H1 (cell line): Measurements from ENCODE around the gene HES7. TPM values are rescaled to one million over a fixed set of nuclear protein-coding genes. Genes with fewer than 3 reads are reported as not detected.

Experiments
- BACH1 ChIP-seq: IDR thresholded peaks from 2 replicates; pipeline ENCODE4 v1.6.1; 2012; ENCODE audit warnings: low read length, improper control_type of control experiment
- BRCA1 ChIP-seq: IDR thresholded peaks from 2 replicates; pipeline ENCODE4 v1.6.1; 2012; ENCODE audit warnings: low read depth, low read length, improper control_type of control experiment
- CEBPB ChIP-seq: IDR thresholded peaks from 2 replicates; pipeline ENCODE4 v1.6.1; 2012; ENCODE audit warnings: low read depth, low read length
- CREB1 ChIP-seq: IDR thresholded peaks from 2 replicates; pipeline ENCODE4 v1.6.1; 2012; ENCODE audit warnings: inconsistent platforms
- CTBP2 ChIP-seq: IDR thresholded peaks from 2 replicates; pipeline ENCODE4 v1.7.0; 2011; ENCODE audit warnings: borderline replicate concordance, mild to moderate bottlenecking, moderate library complexity, mixed read lengths, low read length; ENCODE audit not compliant: insufficient read depth, insufficient read length
- EP300 ChIP-seq, 2 experiments: IDR thresholded peaks; 1 replicate in 1 of 2; 2 replicates in 1 of 2; pipeline ENCODE4 v1.6.1; 2011 to 2012; ENCODE audit warnings: low read depth in 2 of 2, low read length in 2 of 2, mild to moderate bottlenecking in 2 of 2, borderline replicate concordance in 1 of 2, inconsistent platforms in 1 of 2, moderate library complexity in 1 of 2
- GTF2F1 ChIP-seq: IDR thresholded peaks from 2 replicates; pipeline ENCODE4 v1.6.1; 2012; ENCODE audit warnings: low read depth, low read length, improper control_type of control experiment, borderline replicate concordance
- JUN ChIP-seq: IDR thresholded peaks from 2 replicates; pipeline ENCODE4 v1.6.1; 2011; ENCODE audit warnings: low read depth, mild to moderate bottlenecking, improper control_type of control experiment, low read length
- KDM1A ChIP-seq: fragments of 200-600, 300-600 bp; sonication (generic); IDR thresholded peaks from 2 replicates; pipeline ENCODE4 v1.7.1; 2016; ENCODE audit warnings: mild to moderate bottlenecking, low read length, borderline replicate concordance
- KDM4A ChIP-seq: IDR thresholded peaks from one replicate; pipeline ENCODE4 v1.7.1; 2012; ENCODE audit warnings: low read depth, mild to moderate bottlenecking, moderate library complexity, low read length, inconsistent platforms; ENCODE audit not compliant: severe bottlenecking
- NRF1 ChIP-seq: IDR thresholded peaks from 2 replicates; pipeline ENCODE4 v1.6.1; 2011; ENCODE audit warnings: mild to moderate bottlenecking, low read depth, low read length, improper control_type of control experiment
- PHF8 ChIP-seq: fragments of 200-600 bp; sonication (generic); conservative IDR thresholded peaks from 2 replicates; pipeline ENCODE4 v1.7.1; 2012; ENCODE audit warnings: low read depth, mild to moderate bottlenecking, inconsistent platforms, low read length, moderate library complexity
- POLR2AphosphoS5 ChIP-seq: IDR thresholded peaks from 2 replicates; pipeline ENCODE4 v1.6.1; 2011; ENCODE audit warnings: low read depth, low read length
- POU5F1 ChIP-seq: IDR thresholded peaks from 2 replicates; pipeline ENCODE4 v1.6.1; 2011; ENCODE audit warnings: low read depth, mild to moderate bottlenecking, low read length, moderate library complexity
- RXRA ChIP-seq: IDR thresholded peaks from 2 replicates; pipeline ENCODE4 v1.6.1; 2011; ENCODE audit warnings: low read depth, mild to moderate bottlenecking, low read length, moderate library complexity; ENCODE audit not compliant: insufficient read depth
- SAP30 ChIP-seq: fragments of 300-600 bp; sonication (generic); IDR thresholded peaks from 2 replicates; pipeline ENCODE4 v1.7.1; 2012; ENCODE audit warnings: low read length, moderate library complexity, mild to moderate bottlenecking, inconsistent platforms; ENCODE audit not compliant: insufficient read depth, insufficient replicate concordance
- SIRT6 ChIP-seq: IDR thresholded peaks from one replicate; pipeline ENCODE4 v1.7.1; 2012; ENCODE audit warnings: low read length, inconsistent platforms
- SIX5 ChIP-seq: IDR thresholded peaks from 2 replicates; pipeline ENCODE4 v1.6.1; 2011; ENCODE audit warnings: mild to moderate bottlenecking, low read depth, low read length
- SP4 ChIP-seq: IDR thresholded peaks from 2 replicates; pipeline ENCODE4 v1.6.1; 2012; ENCODE audit warnings: low read length, inconsistent platforms
- TBP ChIP-seq: IDR thresholded peaks from 2 replicates; pipeline ENCODE4 v1.6.1; 2011; ENCODE audit warnings: low read depth, low read length, improper control_type of control experiment
- YY1 ChIP-seq: IDR thresholded peaks from 2 replicates; pipeline ENCODE4 v1.6.1; 2011; ENCODE audit warnings: low read depth, mild to moderate bottlenecking, low read length
- ZNF274 ChIP-seq: IDR thresholded peaks from 2 replicates; pipeline ENCODE4 v1.7.0; 2012; ENCODE audit warnings: low read length, borderline replicate concordance; ENCODE audit errors: extremely low read depth
- polyA plus RNA-seq, 7 experiments: library from polyadenylated mRNA; depleted of rRNA in 3 of 7; stranded (reverse) in 5 of 7; unstranded in 2 of 7; fragments of >200 nt in 5 of 7; fragments of 200-250 nt in 2 of 7; gene quantifications; 1 replicate in 5 of 7; 2 replicates in 1 of 7; 4 replicates in 1 of 7; pipeline versions ENCODE4 v1.2.1 to v1.2.3, GENCODE V29; 2011 to 2013; ENCODE audit warnings: missing spikeins in 2 of 7, mixed read lengths in 2 of 7
- total RNA-seq: library from RNA; stranded (reverse); fragmentation: NEBNext Ultra II Directional; extraction: Animal tissue kit (Norgen Biotek cat#: 25700); gene quantifications from 2 replicates; pipeline ENCODE4 v1.2.1, GENCODE V29; 2021

HES7 gene
- total and polyA plus RNA-seq, 2 of the 8 experiments (the other 6 are each of a cell fraction or from before 2014, with no cell fraction given), result 0.20 to 0.32 TPM

GRCh38 chr17:8118769-8119580 lies 4.9 kb downstream of the HES7 start (continued):
- TF ChIP-seq CTBP2 (peak; percentile 70), JUN (no peak), EP300 (IDR thresholded peaks at IDR 0.05; ENCODE audit: borderline replicate concordance in 1 of 2, low read depth in 2 of 2, low read length in 2 of 2) (0 out of 3 replicates have a peak, but pooled peaks of 1 of the 2 experiments have one; percentile 19), BACH1 (0 out of 2 replicates have a peak, but pooled peaks have one; percentile 18), SIX5 (no peak), RXRA (no peak), TBP (peak; percentile 100), POU5F1 (0 out of 2 replicates have a peak, but pooled peaks have one; percentile 4), BRCA1 (no peak), NRF1 (peak; percentile 25; the same call in 1 of the 2 replicates), YY1 (no peak), KDM1A (no peak), PHF8 (no peak; the same call in 1 of the 2 replicates), CEBPB (peak; percentile 72; the same call in 1 of the 2 replicates), KDM4A (no peak), SAP30 (no peak), SIRT6 (no peak), GTF2F1 (no peak), SP4 (peak; percentile 20; the same call in 1 of the 2 replicates), POLR2AphosphoS5 (no peak), ZNF274 (no peak), CREB1 (no peak)
